Mesenchymal stem cell (in vitro differentiated cells and primary cell): ENCODE results near the gene BMPR1A.
"Not testable (repeated sequence)": the region's sequence is repeated elsewhere in the genome, so short reads cannot be mapped to it uniquely, and the experiment has no call there.

Experiments used
- DNase-seq: peaks from one replicate; pipeline ENCODE4 v3.0.0-alpha.2; 2013
- H2AFZ ChIP-seq: one replicate; pipeline ENCODE4 v1.6.1; 2013; ENCODE audit warnings: low read depth, mild to moderate bottlenecking, control low read depth, inconsistent platforms, low read length, moderate library complexity
- H2AK5ac ChIP-seq: 2 replicates; pipeline ENCODE4 v1.6.1; 2013; ENCODE audit warnings: low read length, moderate library complexity, mild to moderate bottlenecking, inconsistent platforms; ENCODE audit not compliant: severe bottlenecking
- H2BK120ac ChIP-seq: one replicate; pipeline ENCODE4 v1.6.1; 2013; ENCODE audit warnings: low read depth, mild to moderate bottlenecking, inconsistent platforms, low read length, moderate library complexity
- H2BK12ac ChIP-seq, 2 experiments: one replicate each; pipeline ENCODE4 v1.6.1; 2013; ENCODE audit warnings: inconsistent platforms in 2 of 2, low read length in 2 of 2, mild to moderate bottlenecking in 2 of 2, moderate library complexity in 2 of 2, control low read depth in 1 of 2
- H2BK15ac ChIP-seq: one replicate; pipeline ENCODE4 v1.6.1; 2013; ENCODE audit warnings: mild to moderate bottlenecking, low read depth, inconsistent platforms; ENCODE audit not compliant: poor library complexity, severe bottlenecking
- H2BK5ac ChIP-seq: 2 replicates; pipeline ENCODE4 v1.6.1; 2013; ENCODE audit warnings: low read depth, mild to moderate bottlenecking, low read length, control low read depth, inconsistent platforms; ENCODE audit not compliant: poor library complexity, severe bottlenecking
- H3K14ac ChIP-seq, 2 experiments: one replicate each; pipeline ENCODE4 v1.6.1; 2013; ENCODE audit warnings: inconsistent platforms in 2 of 2, low read length in 2 of 2, control low read depth in 1 of 2, mild to moderate bottlenecking in 1 of 2, moderate library complexity in 1 of 2
- H3K18ac ChIP-seq, 2 experiments: one replicate each; pipeline ENCODE4 v1.6.1; 2013; ENCODE audit warnings: inconsistent platforms in 2 of 2, low read length in 2 of 2, control low read depth in 1 of 2, low read depth in 1 of 2, mild to moderate bottlenecking in 1 of 2
- H3K23ac ChIP-seq, 2 experiments: one replicate each; pipeline ENCODE4 v1.6.1; 2013; ENCODE audit warnings: inconsistent platforms in 2 of 2, low read length in 2 of 2, mild to moderate bottlenecking in 2 of 2, moderate library complexity in 2 of 2, control low read depth in 1 of 2
- H3K27ac ChIP-seq: 2 replicates; pipeline ENCODE4 v1.5.1; 2013; ENCODE audit warnings: mild to moderate bottlenecking, moderate library complexity, low read length, control low read depth, inconsistent platforms; ENCODE audit not compliant: poor library complexity, severe bottlenecking
- H3K27me3 ChIP-seq, 2 experiments: 2 replicates each; pipeline versions ENCODE4 v1.6.1 to v1.7.0; 2013; ENCODE audit warnings: low read length in 2 of 2, mild to moderate bottlenecking in 2 of 2, moderate library complexity in 2 of 2, control low read depth in 1 of 2, inconsistent platforms in 1 of 2; ENCODE audit not compliant: control insufficient read depth in 1 of 2, insufficient read depth in 1 of 2
- H3K36me3 ChIP-seq, 2 experiments: 2 replicates each; pipeline versions ENCODE4 v1.6.1 to v1.7.0; 2013; ENCODE audit warnings: low read length in 2 of 2, control low read depth in 1 of 2, inconsistent platforms in 1 of 2, low read depth in 1 of 2, mild to moderate bottlenecking in 1 of 2; ENCODE audit not compliant: insufficient read depth in 2 of 2, control insufficient read depth in 1 of 2
- H3K4ac ChIP-seq, 2 experiments: one replicate each; pipeline ENCODE4 v1.6.1; 2013; ENCODE audit warnings: inconsistent platforms in 2 of 2, low read length in 2 of 2, mild to moderate bottlenecking in 2 of 2, moderate library complexity in 2 of 2, control low read depth in 1 of 2, low read depth in 1 of 2
- H3K4me1 ChIP-seq: 2 replicates; pipeline ENCODE4 v1.6.1; 2013; ENCODE audit warnings: low read depth, low read length, control low read depth; ENCODE audit not compliant: control insufficient read depth, insufficient read depth
- H3K4me2 ChIP-seq: 2 replicates; pipeline ENCODE4 v1.6.1; 2013; ENCODE audit warnings: low read length, mild to moderate bottlenecking, inconsistent platforms; ENCODE audit not compliant: poor library complexity, severe bottlenecking
- H3K4me3 ChIP-seq, 2 experiments: 2 replicates each; pipeline versions ENCODE4 v1.5.1 to v1.7.0; 2013; ENCODE audit warnings: low read length in 2 of 2, mild to moderate bottlenecking in 2 of 2, control low read depth in 1 of 2, low read depth in 1 of 2; ENCODE audit not compliant: insufficient read depth in 1 of 2
- H3K79me1 ChIP-seq: replicated peaks from 2 replicates; pipeline ENCODE4 v1.6.1; 2013; ENCODE audit warnings: mild to moderate bottlenecking, control low read depth, low read length, inconsistent platforms; ENCODE audit not compliant: poor library complexity, severe bottlenecking
- H3K9ac ChIP-seq: 2 replicates; pipeline ENCODE4 v1.7.0; 2013; ENCODE audit warnings: mild to moderate bottlenecking, low read length, moderate library complexity
- H3K9me3 ChIP-seq: 2 replicates; pipeline ENCODE4 v1.7.0; 2013; ENCODE audit warnings: mild to moderate bottlenecking, low read length; ENCODE audit not compliant: control insufficient read depth
- H4K8ac ChIP-seq: one replicate; pipeline ENCODE4 v1.6.1; 2013; ENCODE audit warnings: inconsistent platforms, mild to moderate bottlenecking, low read length, moderate library complexity
- H4K91ac ChIP-seq: one replicate; pipeline ENCODE4 v1.6.1; 2013; ENCODE audit warnings: mild to moderate bottlenecking, low read length, inconsistent platforms
- WGBS: methylation state at CpG from one replicate; pipeline ENCODE4 v1.1.7; 2013; ENCODE audit warnings: mixed read lengths; 5-methylcytosine and 5-hydroxymethylcytosine counted together

BMPR1A gene

GRCh38 chr10:86932674-86933073 lies 176.3 kb downstream of the BMPR1A start:
- DNase-seq: no peak
- Histone ChIP-seq H4K91ac (no peak overlapping the region), H4K8ac (no peak overlapping the region), H3K9ac (peak overlapping the region; percentile 37), H2AK5ac (no peak overlapping the region), H3K27me3 (no peaks in the 10 kb centered on the region), H3K18ac (no peak overlapping the region), H2BK120ac (no peak overlapping the region), H3K4me3 (no peak overlapping the region), H2BK12ac (no peak overlapping the region), H3K9me3 (no peaks in the 10 kb centered on the region), H2BK5ac (no peak overlapping the region), H2AFZ (no peak overlapping the region), H3K23ac (no peak overlapping the region), H3K27ac (no peak overlapping the region), H2BK15ac (no peak overlapping the region), H3K14ac (no peak overlapping the region), H3K4me1 (peaks cover 9% of the 10 kb centered on the region), H3K4me2 (no peak overlapping the region), H3K4ac (no peak overlapping the region), H3K36me3 (peaks cover 17 to 42% of the 10 kb centered on the region in 2 experiments), H3K79me1 (no peaks in the 10 kb centered on the region)
- 87% methylated on average over 2 of the region's 2 CpGs for WGBS

- not testable (repeated sequence) for H2AK5ac ChIP-seq, H2BK120ac ChIP-seq, H4K91ac ChIP-seq, DNase-seq, H3K9ac ChIP-seq, H3K23ac ChIP-seq, H3K4me2 ChIP-seq, H3K18ac ChIP-seq, H3K4me3 ChIP-seq, H3K14ac ChIP-seq, H2BK15ac ChIP-seq, H3K27me3 ChIP-seq, H2AFZ ChIP-seq, H3K79me1 ChIP-seq, H3K27ac ChIP-seq, H3K9me3 ChIP-seq, H3K4ac ChIP-seq, H2BK12ac ChIP-seq, H3K4me1 ChIP-seq, H2BK5ac ChIP-seq, H4K8ac ChIP-seq
- H3K36me3 ChIP-seq: peaks cover 15 to 36% of the 10 kb centered on the region in 2 experiments
- WGBS: 94% methylated on average over 6 of the region's 6 CpGs
Observed at GRCh38 chr10:86934162-86934711, 177.8 kb downstream of the BMPR1A start.

- H2AK5ac ChIP-seq: no peak overlapping the region
- WGBS: 90% methylated on average over 12 of the region's 13 CpGs
- DNase-seq: peak; percentile 62
- H2BK5ac ChIP-seq: no peak overlapping the region
- H3K4me1 ChIP-seq: peaks cover 13% of the 10 kb centered on the region
- H2BK120ac ChIP-seq: no peak overlapping the region
- no peak overlapping the region for H2BK12ac ChIP-seq
- no peak overlapping the region for H2AFZ ChIP-seq
- H3K36me3 ChIP-seq: peaks cover 0 to 21% of the 10 kb centered on the region in 2 experiments
- H3K79me1 ChIP-seq: no peaks in the 10 kb centered on the region
- H4K8ac ChIP-seq: no peak overlapping the region
- no peak overlapping the region for H3K4me2 ChIP-seq
- H3K4ac ChIP-seq: no peak overlapping the region
- H2BK15ac ChIP-seq: no peak overlapping the region
- no peak overlapping the region for H3K14ac ChIP-seq
- H4K91ac ChIP-seq: no peak overlapping the region
- H3K23ac ChIP-seq: no peak overlapping the region
- no peaks in the 10 kb centered on the region for H3K27me3 ChIP-seq
- H3K18ac ChIP-seq: no peak overlapping the region
- H3K27ac ChIP-seq: no peak overlapping the region
- H3K9me3 ChIP-seq: no peaks in the 10 kb centered on the region
- peak overlapping the region; percentile 11 for H3K9ac ChIP-seq
- no peak overlapping the region for H3K4me3 ChIP-seq
Observed at GRCh38 chr10:86936661-86937501, 180.5 kb downstream of the BMPR1A start.

- peaks cover 13% of the 10 kb centered on the region for H3K4me1 ChIP-seq
- H2BK15ac ChIP-seq: no peak overlapping the region
- H3K4me3 ChIP-seq: no peak overlapping the region
- no peak overlapping the region for H3K4ac ChIP-seq
- H3K9ac ChIP-seq: no peak overlapping the region
- DNase-seq: no peak
- H4K8ac ChIP-seq: no peak overlapping the region
- H3K18ac ChIP-seq: no peak overlapping the region
- H4K91ac ChIP-seq: no peak overlapping the region
- H2AK5ac ChIP-seq: no peak overlapping the region
- no peaks in the 10 kb centered on the region for H3K9me3 ChIP-seq
- no peaks in the 10 kb centered on the region for H3K27me3 ChIP-seq
- H3K23ac ChIP-seq: no peak overlapping the region
- H2BK120ac ChIP-seq: no peak overlapping the region
- H3K27ac ChIP-seq: no peak overlapping the region
- no peak overlapping the region for H2AFZ ChIP-seq
- H3K14ac ChIP-seq: no peak overlapping the region
- no peaks in the 10 kb centered on the region for H3K79me1 ChIP-seq
- peaks cover 0 to 21% of the 10 kb centered on the region in 2 experiments for H3K36me3 ChIP-seq
- H2BK5ac ChIP-seq: no peak overlapping the region
- H3K4me2 ChIP-seq: no peak overlapping the region
- peak overlapping the region in 1 of 2 experiments; percentile 40 for H2BK12ac ChIP-seq
- WGBS: 85% methylated on average over 6 of the region's 6 CpGs
Observed at GRCh38 chr10:86937502-86938154, 181.2 kb downstream of the BMPR1A start.
